Islet of Langerhans (tissue), 1 donor: ENCODE results near the gene GAGE12E.
"Not testable (repeated sequence)": the region's sequence is repeated elsewhere in the genome, so short reads cannot be mapped to it uniquely, and the experiment has no call there.

Source experiments
- FAIRE-seq: peaks from one replicate; lab custom pipeline; 2011; peaks lifted over from hg19 to GRCh38; lab: Jason Lieb, UNC

GAGE12E gene

GRCh38 chrX:49550989-49551388 lies at the start of gene GAGE12E:
GAGE12E (plus strand) TSS chrX:49551289; CDS start chrX:49552444, 1,155 bp downstream.
- not testable (repeated sequence) for FAIRE-seq

- not testable (repeated sequence) for FAIRE-seq
Measured at GRCh38 chrX:49531877-49532276, 19.2 kb upstream of the GAGE12E start, which contains the start of gene GAGE12C. GAGE12C (plus strand) TSS chrX:49532177; CDS start chrX:49533332, 1,155 bp downstream.

- FAIRE-seq, result not testable (repeated sequence)
Measured at GRCh38 chrX:49541433-49541832, 9.7 kb upstream of the GAGE12E start, which contains the start of gene GAGE12D. GAGE12D (plus strand) TSS chrX:49541733; CDS start chrX:49542888, 1,155 bp downstream.

- FAIRE-seq, result not testable (repeated sequence)
Measured at GRCh38 chrX:49560542-49560941, 9.5 kb downstream of the GAGE12E start, which contains the start of gene GAGE12F. GAGE12F (plus strand) TSS chrX:49560842; CDS start chrX:49561997, 1,155 bp downstream.

GRCh38 chrX:49568728-49569127 lies 17.6 kb downstream of the GAGE12E start:
- FAIRE-seq, result not testable (repeated sequence)

- not testable (repeated sequence) for FAIRE-seq
Measured at GRCh38 chrX:49569152-49569551, 18.1 kb downstream of the GAGE12E start.

GRCh38 chrX:49570100-49570499 lies 19.0 kb downstream of the GAGE12E start, which contains the start of gene GAGE12G:
GAGE12G (plus strand) TSS chrX:49570400; CDS start chrX:49571555, 1,155 bp downstream.
- FAIRE-seq, result not testable (repeated sequence)

- FAIRE-seq, result not testable (repeated sequence)
Measured at GRCh38 chrX:49579649-49580048, 28.6 kb downstream of the GAGE12E start, which contains the start of gene GAGE12H. GAGE12H (plus strand) TSS chrX:49579949; CDS start chrX:49581104, 1,155 bp downstream.

GRCh38 chrX:49589196-49589595 lies 38.1 kb downstream of the GAGE12E start, which contains the start of gene GAGE2A:
GAGE2A (plus strand) TSS chrX:49589496; CDS start chrX:49590651, 1,155 bp downstream.
- FAIRE-seq, result not testable (repeated sequence)

GRCh38 chrX:49589769-49590478 lies 38.8 kb downstream of the GAGE12E start:
- not testable (repeated sequence) for FAIRE-seq

GRCh38 chrX:49590488-49590887 lies 39.4 kb downstream of the GAGE12E start:
- FAIRE-seq, result not testable (repeated sequence)

- not testable (repeated sequence) for FAIRE-seq
Measured at GRCh38 chrX:49598720-49599119, 47.6 kb downstream of the GAGE12E start, which contains the start of gene GAGE1. GAGE1 (plus strand) TSS chrX:49599020; CDS start chrX:49600175, 1,155 bp downstream.
